ENCODE results near the gene BRSK1.

DNA sequence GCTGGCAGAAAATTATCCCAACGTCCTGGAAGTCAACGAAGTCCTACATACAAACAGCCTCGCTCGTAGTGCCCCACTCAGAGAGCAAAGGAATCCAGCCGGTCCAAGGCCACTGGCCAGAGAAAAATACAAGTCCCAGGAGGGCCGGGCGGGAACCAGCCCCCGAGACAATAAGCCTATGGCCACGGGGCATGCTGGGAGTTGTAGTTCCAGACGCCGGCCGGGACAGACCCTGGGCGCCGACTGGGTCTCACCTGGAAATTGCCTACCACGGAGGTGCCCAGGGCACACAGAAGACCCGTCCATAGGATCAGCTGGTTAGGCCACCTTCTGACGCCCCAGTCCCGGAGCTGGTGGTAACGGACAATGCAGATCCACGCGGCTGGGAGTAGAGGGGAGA lies 36.0 kb downstream of the BRSK1 start:
- TF ChIP-seq, protein P1, sequence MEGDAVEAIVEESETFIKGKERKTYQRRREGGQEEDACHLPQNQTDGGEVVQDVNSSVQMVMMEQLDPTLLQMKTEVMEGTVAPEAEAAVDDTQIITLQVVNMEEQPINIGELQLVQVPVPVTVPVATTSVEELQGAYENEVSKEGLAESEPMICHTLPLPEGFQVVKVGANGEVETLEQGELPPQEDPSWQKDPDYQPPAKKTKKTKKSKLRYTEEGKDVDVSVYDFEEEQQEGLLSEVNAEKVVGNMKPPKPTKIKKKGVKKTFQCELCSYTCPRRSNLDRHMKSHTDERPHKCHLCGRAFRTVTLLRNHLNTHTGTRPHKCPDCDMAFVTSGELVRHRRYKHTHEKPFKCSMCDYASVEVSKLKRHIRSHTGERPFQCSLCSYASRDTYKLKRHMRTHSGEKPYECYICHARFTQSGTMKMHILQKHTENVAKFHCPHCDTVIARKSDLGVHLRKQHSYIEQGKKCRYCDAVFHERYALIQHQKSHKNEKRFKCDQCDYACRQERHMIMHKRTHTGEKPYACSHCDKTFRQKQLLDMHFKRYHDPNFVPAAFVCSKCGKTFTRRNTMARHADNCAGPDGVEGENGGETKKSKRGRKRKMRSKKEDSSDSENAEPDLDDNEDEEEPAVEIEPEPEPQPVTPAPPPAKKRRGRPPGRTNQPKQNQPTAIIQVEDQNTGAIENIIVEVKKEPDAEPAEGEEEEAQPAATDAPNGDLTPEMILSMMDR (conservative IDR thresholded peaks at IDR 0.05; ENCODE audit: low read length): no peak
- no peak for TF ChIP-seq EZH2phosphoT487 (IDR thresholded peaks at IDR 0.05; ENCODE audit: borderline replicate concordance)
